Measurements from ENCODE around the gene PARVB. TPM values are rescaled to one million over a fixed set of nuclear protein-coding genes. Genes with fewer than 3 reads are reported as not detected.

The PARVB gene
- total and polyA plus RNA-seq, 2 of the 8 experiments (the other 6 are each of a cell fraction or from before 2014, with no cell fraction given) = 14.5 to 18.6 TPM

GRCh38 chr22:44196731-44197131 is 172.6 kb downstream of the PARVB start (continued):
- TF ChIP-seq TAF1 (IDR thresholded peaks at IDR 0.05; ENCODE audit: low read depth, low read length) = no peak
- TF ChIP-seq, protein P1, sequence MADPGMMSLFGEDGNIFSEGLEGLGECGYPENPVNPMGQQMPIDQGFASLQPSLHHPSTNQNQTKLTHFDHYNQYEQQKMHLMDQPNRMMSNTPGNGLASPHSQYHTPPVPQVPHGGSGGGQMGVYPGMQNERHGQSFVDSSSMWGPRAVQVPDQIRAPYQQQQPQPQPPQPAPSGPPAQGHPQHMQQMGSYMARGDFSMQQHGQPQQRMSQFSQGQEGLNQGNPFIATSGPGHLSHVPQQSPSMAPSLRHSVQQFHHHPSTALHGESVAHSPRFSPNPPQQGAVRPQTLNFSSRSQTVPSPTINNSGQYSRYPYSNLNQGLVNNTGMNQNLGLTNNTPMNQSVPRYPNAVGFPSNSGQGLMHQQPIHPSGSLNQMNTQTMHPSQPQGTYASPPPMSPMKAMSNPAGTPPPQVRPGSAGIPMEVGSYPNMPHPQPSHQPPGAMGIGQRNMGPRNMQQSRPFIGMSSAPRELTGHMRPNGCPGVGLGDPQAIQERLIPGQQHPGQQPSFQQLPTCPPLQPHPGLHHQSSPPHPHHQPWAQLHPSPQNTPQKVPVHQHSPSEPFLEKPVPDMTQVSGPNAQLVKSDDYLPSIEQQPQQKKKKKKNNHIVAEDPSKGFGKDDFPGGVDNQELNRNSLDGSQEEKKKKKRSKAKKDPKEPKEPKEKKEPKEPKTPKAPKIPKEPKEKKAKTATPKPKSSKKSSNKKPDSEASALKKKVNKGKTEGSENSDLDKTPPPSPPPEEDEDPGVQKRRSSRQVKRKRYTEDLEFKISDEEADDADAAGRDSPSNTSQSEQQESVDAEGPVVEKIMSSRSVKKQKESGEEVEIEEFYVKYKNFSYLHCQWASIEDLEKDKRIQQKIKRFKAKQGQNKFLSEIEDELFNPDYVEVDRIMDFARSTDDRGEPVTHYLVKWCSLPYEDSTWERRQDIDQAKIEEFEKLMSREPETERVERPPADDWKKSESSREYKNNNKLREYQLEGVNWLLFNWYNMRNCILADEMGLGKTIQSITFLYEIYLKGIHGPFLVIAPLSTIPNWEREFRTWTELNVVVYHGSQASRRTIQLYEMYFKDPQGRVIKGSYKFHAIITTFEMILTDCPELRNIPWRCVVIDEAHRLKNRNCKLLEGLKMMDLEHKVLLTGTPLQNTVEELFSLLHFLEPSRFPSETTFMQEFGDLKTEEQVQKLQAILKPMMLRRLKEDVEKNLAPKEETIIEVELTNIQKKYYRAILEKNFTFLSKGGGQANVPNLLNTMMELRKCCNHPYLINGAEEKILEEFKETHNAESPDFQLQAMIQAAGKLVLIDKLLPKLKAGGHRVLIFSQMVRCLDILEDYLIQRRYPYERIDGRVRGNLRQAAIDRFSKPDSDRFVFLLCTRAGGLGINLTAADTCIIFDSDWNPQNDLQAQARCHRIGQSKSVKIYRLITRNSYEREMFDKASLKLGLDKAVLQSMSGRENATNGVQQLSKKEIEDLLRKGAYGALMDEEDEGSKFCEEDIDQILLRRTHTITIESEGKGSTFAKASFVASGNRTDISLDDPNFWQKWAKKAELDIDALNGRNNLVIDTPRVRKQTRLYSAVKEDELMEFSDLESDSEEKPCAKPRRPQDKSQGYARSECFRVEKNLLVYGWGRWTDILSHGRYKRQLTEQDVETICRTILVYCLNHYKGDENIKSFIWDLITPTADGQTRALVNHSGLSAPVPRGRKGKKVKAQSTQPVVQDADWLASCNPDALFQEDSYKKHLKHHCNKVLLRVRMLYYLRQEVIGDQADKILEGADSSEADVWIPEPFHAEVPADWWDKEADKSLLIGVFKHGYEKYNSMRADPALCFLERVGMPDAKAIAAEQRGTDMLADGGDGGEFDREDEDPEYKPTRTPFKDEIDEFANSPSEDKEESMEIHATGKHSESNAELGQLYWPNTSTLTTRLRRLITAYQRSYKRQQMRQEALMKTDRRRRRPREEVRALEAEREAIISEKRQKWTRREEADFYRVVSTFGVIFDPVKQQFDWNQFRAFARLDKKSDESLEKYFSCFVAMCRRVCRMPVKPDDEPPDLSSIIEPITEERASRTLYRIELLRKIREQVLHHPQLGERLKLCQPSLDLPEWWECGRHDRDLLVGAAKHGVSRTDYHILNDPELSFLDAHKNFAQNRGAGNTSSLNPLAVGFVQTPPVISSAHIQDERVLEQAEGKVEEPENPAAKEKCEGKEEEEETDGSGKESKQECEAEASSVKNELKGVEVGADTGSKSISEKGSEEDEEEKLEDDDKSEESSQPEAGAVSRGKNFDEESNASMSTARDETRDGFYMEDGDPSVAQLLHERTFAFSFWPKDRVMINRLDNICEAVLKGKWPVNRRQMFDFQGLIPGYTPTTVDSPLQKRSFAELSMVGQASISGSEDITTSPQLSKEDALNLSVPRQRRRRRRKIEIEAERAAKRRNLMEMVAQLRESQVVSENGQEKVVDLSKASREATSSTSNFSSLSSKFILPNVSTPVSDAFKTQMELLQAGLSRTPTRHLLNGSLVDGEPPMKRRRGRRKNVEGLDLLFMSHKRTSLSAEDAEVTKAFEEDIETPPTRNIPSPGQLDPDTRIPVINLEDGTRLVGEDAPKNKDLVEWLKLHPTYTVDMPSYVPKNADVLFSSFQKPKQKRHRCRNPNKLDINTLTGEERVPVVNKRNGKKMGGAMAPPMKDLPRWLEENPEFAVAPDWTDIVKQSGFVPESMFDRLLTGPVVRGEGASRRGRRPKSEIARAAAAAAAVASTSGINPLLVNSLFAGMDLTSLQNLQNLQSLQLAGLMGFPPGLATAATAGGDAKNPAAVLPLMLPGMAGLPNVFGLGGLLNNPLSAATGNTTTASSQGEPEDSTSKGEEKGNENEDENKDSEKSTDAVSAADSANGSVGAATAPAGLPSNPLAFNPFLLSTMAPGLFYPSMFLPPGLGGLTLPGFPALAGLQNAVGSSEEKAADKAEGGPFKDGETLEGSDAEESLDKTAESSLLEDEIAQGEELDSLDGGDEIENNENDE (IDR thresholded peaks at IDR 0.05; ENCODE audit: insufficient replicate concordance, low read length) = no peak
- TF ChIP-seq PHF8 (conservative IDR thresholded peaks at IDR 0.05; ENCODE audit: low read depth, low read length) = no peak
- TF ChIP-seq CREB1 (IDR thresholded peaks at IDR 0.05) = no peak
